HEK293 (cell line): ENCODE measurements around the gene TICAM1.

ENCODE experiments used
- GLI4 ChIP-seq: fragments of 450-650 bp; formaldehyde crosslinking; IDR thresholded peaks from 2 replicates; pipeline ENCODE4 v1.5.1; 2016; ENCODE audit warnings: missing biosample characterization, missing genetic modification characterization
- HOXC10 ChIP-seq: sonication (generic); formaldehyde crosslinking; IDR thresholded peaks from 2 replicates; pipeline ENCODE4 v1.8.1; 2023; ENCODE audit warnings: mild to moderate bottlenecking, missing genetic modification reagents
- TCF7L2 ChIP-seq: IDR thresholded peaks from 2 replicates; pipeline ENCODE4 v1.6.1; 2011; ENCODE audit warnings: low read depth, mild to moderate bottlenecking, inconsistent platforms, low read length, moderate library complexity, borderline replicate concordance
- YY1 ChIP-seq: fragments of 450-650 bp; formaldehyde crosslinking; IDR thresholded peaks from 2 replicates; pipeline ENCODE4 v1.5.1; 2018; ENCODE audit warnings: missing biosample characterization, missing genetic modification characterization
- ZNF510 ChIP-seq: fragments of 450-650 bp; formaldehyde crosslinking; IDR thresholded peaks from 2 replicates; pipeline ENCODE4 v1.5.1; 2018; ENCODE audit warnings: mild to moderate bottlenecking, missing genetic modification characterization, missing biosample characterization; ENCODE audit not compliant: insufficient replicate concordance
- ZNF792 ChIP-seq: fragments of 450-650 bp; formaldehyde crosslinking; IDR thresholded peaks from 2 replicates; pipeline ENCODE4 v1.5.1; 2016; ENCODE audit warnings: missing biosample characterization, missing genetic modification characterization
- TF ChIP-seq, protein P1 (sequence below): fragments of 450-650 bp; formaldehyde crosslinking; IDR thresholded peaks from 2 replicates; pipeline ENCODE4 v1.5.1; 2017; ENCODE audit warnings: missing biosample characterization, missing genetic modification characterization
- TF ChIP-seq, protein P2 (sequence below): fragments of 450-650 bp; formaldehyde crosslinking; IDR thresholded peaks from 2 replicates; pipeline ENCODE4 v1.5.1; 2016; ENCODE audit warnings: missing biosample characterization, missing genetic modification characterization
- TF ChIP-seq, protein P3 (sequence below): sonication (generic); formaldehyde crosslinking; IDR thresholded peaks from 2 replicates; pipeline ENCODE4 v1.8.1; 2022; ENCODE audit warnings: mild to moderate bottlenecking, moderate library complexity, missing genetic modification reagents
- TF ChIP-seq, protein P4 (sequence below): fragments of 450-650 bp; formaldehyde crosslinking; IDR thresholded peaks from 2 replicates; pipeline ENCODE4 v1.5.1; 2016; ENCODE audit warnings: missing biosample characterization, missing genetic modification characterization

DNA sequence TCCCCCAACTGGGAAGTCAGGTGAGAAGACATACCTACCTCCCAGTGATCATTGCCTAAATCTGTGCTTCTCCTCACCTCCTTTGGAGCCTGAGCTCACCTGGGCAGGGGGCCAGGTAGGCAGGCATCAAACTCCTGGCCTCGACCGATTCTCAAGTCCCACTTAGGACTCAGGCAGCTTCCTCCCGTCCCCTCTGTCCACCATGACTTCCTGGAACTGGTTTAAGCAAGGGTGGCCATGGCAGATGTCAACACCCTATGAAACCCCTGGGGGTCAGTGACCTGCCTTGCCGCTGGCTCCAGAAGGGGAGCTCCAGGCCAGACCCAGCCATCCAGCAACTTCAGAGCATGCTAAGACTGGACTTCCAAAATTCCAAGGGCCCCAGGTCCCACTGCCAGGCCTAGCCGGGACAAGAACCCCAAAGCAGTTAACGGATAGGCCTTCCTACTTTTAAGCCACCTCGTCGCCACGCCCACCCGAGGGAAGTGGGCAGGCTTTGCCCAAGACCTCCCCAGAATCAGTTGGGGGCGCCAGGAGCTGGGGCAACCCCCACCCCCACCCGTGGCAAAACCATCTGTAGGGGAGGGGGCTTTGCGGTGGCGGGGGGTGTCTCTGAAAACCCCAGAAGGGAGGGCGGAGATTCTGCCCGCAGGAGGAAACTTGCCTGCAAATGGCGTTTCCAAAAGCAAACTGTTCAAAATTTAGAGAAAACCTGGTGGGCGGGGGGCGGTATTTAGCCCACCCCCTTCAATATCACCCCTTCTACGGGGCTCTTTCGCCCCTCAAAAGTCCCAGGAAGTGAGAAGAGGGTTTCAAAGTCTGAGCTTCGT lies 35.3 kb upstream of the TICAM1 start:
- TF ChIP-seq ZNF792 (tag by site-specific recombination) (no peak), GLI4 (tag by site-specific recombination) (no peak), YY1 (no peak), TCF7L2 (no peak), ZNF510 (tag by site-specific recombination) (no peak), HOXC10 (CRISPR knock-in tag) (no peak)
- TF ChIP-seq, protein P1, sequence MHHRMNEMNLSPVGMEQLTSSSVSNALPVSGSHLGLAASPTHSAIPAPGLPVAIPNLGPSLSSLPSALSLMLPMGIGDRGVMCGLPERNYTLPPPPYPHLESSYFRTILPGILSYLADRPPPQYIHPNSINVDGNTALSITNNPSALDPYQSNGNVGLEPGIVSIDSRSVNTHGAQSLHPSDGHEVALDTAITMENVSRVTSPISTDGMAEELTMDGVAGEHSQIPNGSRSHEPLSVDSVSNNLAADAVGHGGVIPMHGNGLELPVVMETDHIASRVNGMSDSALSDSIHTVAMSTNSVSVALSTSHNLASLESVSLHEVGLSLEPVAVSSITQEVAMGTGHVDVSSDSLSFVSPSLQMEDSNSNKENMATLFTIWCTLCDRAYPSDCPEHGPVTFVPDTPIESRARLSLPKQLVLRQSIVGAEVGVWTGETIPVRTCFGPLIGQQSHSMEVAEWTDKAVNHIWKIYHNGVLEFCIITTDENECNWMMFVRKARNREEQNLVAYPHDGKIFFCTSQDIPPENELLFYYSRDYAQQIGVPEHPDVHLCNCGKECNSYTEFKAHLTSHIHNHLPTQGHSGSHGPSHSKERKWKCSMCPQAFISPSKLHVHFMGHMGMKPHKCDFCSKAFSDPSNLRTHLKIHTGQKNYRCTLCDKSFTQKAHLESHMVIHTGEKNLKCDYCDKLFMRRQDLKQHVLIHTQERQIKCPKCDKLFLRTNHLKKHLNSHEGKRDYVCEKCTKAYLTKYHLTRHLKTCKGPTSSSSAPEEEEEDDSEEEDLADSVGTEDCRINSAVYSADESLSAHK (tag by site-specific recombination) = no peak
- TF ChIP-seq, protein P2, sequence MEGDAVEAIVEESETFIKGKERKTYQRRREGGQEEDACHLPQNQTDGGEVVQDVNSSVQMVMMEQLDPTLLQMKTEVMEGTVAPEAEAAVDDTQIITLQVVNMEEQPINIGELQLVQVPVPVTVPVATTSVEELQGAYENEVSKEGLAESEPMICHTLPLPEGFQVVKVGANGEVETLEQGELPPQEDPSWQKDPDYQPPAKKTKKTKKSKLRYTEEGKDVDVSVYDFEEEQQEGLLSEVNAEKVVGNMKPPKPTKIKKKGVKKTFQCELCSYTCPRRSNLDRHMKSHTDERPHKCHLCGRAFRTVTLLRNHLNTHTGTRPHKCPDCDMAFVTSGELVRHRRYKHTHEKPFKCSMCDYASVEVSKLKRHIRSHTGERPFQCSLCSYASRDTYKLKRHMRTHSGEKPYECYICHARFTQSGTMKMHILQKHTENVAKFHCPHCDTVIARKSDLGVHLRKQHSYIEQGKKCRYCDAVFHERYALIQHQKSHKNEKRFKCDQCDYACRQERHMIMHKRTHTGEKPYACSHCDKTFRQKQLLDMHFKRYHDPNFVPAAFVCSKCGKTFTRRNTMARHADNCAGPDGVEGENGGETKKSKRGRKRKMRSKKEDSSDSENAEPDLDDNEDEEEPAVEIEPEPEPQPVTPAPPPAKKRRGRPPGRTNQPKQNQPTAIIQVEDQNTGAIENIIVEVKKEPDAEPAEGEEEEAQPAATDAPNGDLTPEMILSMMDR (tag by site-specific recombination) = no peak
- TF ChIP-seq, protein P3, sequence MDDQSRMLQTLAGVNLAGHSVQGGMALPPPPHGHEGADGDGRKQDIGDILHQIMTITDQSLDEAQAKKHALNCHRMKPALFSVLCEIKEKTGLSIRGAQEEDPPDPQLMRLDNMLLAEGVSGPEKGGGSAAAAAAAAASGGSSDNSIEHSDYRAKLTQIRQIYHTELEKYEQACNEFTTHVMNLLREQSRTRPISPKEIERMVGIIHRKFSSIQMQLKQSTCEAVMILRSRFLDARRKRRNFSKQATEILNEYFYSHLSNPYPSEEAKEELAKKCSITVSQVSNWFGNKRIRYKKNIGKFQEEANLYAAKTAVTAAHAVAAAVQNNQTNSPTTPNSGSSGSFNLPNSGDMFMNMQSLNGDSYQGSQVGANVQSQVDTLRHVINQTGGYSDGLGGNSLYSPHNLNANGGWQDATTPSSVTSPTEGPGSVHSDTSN = no peak
- TF ChIP-seq, protein P4, sequence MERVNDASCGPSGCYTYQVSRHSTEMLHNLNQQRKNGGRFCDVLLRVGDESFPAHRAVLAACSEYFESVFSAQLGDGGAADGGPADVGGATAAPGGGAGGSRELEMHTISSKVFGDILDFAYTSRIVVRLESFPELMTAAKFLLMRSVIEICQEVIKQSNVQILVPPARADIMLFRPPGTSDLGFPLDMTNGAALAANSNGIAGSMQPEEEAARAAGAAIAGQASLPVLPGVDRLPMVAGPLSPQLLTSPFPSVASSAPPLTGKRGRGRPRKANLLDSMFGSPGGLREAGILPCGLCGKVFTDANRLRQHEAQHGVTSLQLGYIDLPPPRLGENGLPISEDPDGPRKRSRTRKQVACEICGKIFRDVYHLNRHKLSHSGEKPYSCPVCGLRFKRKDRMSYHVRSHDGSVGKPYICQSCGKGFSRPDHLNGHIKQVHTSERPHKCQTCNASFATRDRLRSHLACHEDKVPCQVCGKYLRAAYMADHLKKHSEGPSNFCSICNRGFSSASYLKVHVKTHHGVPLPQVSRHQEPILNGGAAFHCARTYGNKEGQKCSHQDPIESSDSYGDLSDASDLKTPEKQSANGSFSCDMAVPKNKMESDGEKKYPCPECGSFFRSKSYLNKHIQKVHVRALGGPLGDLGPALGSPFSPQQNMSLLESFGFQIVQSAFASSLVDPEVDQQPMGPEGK (tag by site-specific recombination) = no peak
